Measurements from ENCODE around the gene C2CD2L. TPM values are rescaled to one million over a fixed set of nuclear protein-coding genes. Genes with fewer than 3 reads are reported as not detected.

Gene C2CD2L
- total RNA-seq, 2 donors from 2014 or later = 5.4 to 20.8 TPM

DNA sequence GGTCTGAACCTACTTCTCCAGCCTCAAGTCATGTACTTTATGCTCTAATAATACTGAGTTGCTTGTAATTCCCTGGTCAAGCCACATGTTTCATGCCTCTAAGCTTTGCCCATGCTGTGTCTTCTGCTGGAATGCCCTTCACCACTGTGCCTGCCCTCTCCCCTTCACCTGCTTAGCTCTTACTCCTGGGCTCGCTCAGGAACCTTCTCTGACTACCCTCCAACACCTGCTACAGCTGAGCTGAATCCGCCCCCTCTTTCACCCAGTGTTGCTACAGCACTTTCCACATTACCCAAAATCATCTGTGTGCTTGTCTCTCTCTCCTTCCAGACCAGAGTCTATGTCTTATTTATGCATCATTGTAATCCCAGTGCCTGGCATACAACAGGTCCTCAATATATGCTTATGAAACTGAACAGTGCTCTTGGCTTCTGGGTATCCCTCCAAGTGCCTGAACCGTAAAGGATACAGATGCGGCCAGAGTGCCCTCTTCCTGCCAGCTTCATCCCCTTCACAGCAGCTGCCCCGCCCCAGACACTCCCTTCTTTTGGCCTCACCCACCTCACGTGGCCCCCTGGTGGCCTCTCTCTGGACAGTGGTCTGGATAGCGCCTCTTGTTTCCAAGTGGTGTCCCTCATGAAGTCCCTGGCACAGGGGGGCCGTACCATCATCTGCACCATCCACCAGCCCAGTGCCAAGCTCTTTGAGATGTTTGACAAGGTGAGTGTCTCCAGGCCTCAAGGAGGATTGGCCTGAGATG lies 48.8 kb downstream of the C2CD2L start:
- intact Hi-C loops (cut with DNase I) = no loop called here
- Histone ChIP-seq H3K4me3 (no peak overlapping the region), H3K27me3 (no peaks in the 10 kb centered on the region), H3K27ac (no peak overlapping the region), H3K4me1 (no peaks in the 10 kb centered on the region), H3K9me3 (no peaks in the 10 kb centered on the region), H3K36me3 (replicated peaks in 1 of 2; ENCODE audit: insufficient read depth in 1 of 2, low read depth in 2 of 2) (no peaks in the 10 kb centered on the region)
- peak in 1 of 4 donors; percentile 33 for DNase-seq
- no peak for TF ChIP-seq POLR2A (IDR thresholded peaks at IDR 0.05)
- TF ChIP-seq, protein P1, sequence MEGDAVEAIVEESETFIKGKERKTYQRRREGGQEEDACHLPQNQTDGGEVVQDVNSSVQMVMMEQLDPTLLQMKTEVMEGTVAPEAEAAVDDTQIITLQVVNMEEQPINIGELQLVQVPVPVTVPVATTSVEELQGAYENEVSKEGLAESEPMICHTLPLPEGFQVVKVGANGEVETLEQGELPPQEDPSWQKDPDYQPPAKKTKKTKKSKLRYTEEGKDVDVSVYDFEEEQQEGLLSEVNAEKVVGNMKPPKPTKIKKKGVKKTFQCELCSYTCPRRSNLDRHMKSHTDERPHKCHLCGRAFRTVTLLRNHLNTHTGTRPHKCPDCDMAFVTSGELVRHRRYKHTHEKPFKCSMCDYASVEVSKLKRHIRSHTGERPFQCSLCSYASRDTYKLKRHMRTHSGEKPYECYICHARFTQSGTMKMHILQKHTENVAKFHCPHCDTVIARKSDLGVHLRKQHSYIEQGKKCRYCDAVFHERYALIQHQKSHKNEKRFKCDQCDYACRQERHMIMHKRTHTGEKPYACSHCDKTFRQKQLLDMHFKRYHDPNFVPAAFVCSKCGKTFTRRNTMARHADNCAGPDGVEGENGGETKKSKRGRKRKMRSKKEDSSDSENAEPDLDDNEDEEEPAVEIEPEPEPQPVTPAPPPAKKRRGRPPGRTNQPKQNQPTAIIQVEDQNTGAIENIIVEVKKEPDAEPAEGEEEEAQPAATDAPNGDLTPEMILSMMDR (IDR thresholded peaks at IDR 0.05) = peak in 1 of 7 experiments; percentile 25
- ATAC-seq = no peak
- WGBS, 2 donors = 39 to 41% methylated on average over 8 of the region's 8 CpGs

DNA sequence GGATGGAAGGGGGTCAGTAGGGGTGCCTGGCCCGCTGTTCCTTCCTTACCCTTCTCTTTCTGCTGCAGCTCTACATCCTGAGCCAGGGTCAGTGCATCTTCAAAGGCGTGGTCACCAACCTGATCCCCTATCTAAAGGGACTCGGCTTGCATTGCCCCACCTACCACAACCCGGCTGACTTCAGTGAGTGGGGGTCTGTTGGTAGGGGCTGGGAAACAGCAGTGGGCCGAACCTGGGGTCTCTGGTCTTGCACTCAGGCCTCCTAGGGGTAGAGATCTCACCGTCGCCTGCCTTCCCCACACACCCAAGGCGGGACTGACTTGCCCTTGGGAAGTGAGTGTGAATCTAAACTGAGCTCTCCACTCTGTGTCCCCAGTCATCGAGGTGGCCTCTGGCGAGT lies 49.4 kb downstream of the C2CD2L start:
- ATAC-seq (no peak), DNase-seq (no peak)
- H3K27ac ChIP-seq = no peak overlapping the region
- H3K4me1 ChIP-seq = no peaks in the 10 kb centered on the region
- WGBS, 2 donors = 67 to 100% methylated on average over 1 to 10 of the region's 10 CpGs
- intact Hi-C loops (cut with DNase I) = no loop called here
- H3K36me3 ChIP-seq (replicated peaks in 1 of 2; ENCODE audit: insufficient read depth in 1 of 2, low read depth in 2 of 2) = no peaks in the 10 kb centered on the region
- TF ChIP-seq POLR2A (IDR thresholded peaks at IDR 0.05) = no peak
- TF ChIP-seq, protein P1 (IDR thresholded peaks at IDR 0.05) = no peak
- H3K4me3 ChIP-seq = no peak overlapping the region
- H3K27me3 ChIP-seq = no peaks in the 10 kb centered on the region
- H3K9me3 ChIP-seq = no peaks in the 10 kb centered on the region

DNA sequence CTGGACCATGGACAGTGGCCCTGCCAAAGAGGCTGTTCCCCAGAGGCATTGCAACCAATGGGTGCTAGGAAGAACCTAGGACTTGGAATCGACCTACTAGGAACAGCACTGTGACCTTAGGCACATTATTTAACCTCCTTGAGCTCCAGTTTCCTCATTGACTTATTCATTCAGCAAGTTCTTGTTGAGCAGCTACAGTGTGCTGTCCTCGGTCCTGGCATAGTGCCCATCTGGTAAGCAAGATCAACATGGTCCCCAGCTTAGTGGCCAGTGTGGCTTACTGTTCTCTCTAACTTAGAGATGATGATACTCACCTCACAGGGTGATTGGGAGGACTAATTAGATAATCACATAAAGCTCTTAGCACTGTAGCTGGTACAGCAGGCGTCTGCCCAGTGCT lies 49.9 kb downstream of the C2CD2L start:
- Histone ChIP-seq H3K36me3 (replicated peaks in 1 of 2; ENCODE audit: insufficient read depth in 1 of 2, low read depth in 2 of 2) (no peaks in the 10 kb centered on the region), H3K4me3 (no peak overlapping the region), H3K4me1 (no peaks in the 10 kb centered on the region), H3K27me3 (no peaks in the 10 kb centered on the region), H3K9me3 (no peaks in the 10 kb centered on the region), H3K27ac (no peak overlapping the region)
- intact Hi-C loops (cut with DNase I) = no loop called here
- DNase-seq (peak in 1 of 4 donors; percentile 34), ATAC-seq (no peak)
- TF ChIP-seq POLR2A (IDR thresholded peaks at IDR 0.05) = no peak
- TF ChIP-seq, protein P1 (IDR thresholded peaks at IDR 0.05) = no peak
- WGBS, 2 donors = 35 to 41% methylated on average over 3 of the region's 3 CpGs

DNA sequence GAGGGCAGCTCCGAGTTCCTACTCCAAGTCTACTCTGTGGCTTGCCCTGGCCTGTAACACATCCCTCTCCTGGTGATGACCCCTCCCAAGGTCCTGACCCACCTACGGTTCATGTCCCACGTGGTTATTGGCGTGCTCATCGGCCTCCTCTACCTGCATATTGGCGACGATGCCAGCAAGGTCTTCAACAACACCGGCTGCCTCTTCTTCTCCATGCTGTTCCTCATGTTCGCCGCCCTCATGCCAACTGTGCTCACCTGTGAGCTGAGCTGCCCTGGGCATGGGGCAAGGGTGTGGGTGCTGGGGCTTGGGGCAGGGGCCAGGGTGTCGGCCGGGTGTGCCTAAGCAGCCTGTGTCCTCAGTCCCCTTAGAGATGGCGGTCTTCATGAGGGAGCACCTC lies 51.3 kb downstream of the C2CD2L start:
- Histone ChIP-seq H3K36me3 (replicated peaks in 1 of 2; ENCODE audit: insufficient read depth in 1 of 2, low read depth in 2 of 2) (no peaks in the 10 kb centered on the region), H3K4me1 (no peaks in the 10 kb centered on the region), H3K9me3 (no peaks in the 10 kb centered on the region), H3K27me3 (no peaks in the 10 kb centered on the region), H3K4me3 (no peak overlapping the region), H3K27ac (no peak overlapping the region)
- DNase-seq (no peak), ATAC-seq (no peak)
- intact Hi-C loops (cut with DNase I) = no loop called here
- WGBS, 2 donors = 85 to 87% methylated on average over 13 of the region's 13 CpGs
- TF ChIP-seq, protein P1 (IDR thresholded peaks at IDR 0.05) = no peak
- no peak for TF ChIP-seq POLR2A (IDR thresholded peaks at IDR 0.05)

DNA sequence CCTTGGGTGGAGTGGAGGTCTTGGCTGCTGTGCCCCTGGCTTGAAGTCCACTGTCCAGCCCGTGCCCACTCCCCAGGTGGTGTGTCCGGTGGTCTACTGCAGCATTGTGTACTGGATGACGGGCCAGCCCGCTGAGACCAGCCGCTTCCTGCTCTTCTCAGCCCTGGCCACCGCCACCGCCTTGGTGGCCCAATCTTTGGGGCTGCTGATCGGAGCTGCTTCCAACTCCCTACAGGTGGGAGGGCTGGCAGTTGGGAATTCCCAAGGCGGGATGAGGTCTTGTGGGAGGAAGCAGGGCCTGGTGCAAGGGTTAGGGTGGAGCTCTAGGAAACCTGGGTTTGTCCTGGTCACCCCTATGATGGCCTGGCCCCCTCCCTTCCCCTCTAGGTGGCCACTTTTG lies 53.0 kb downstream of the C2CD2L start:
- Histone ChIP-seq H3K4me3 (no peak overlapping the region), H3K9me3 (no peaks in the 10 kb centered on the region), H3K36me3 (replicated peaks in 1 of 2; ENCODE audit: insufficient read depth in 1 of 2, low read depth in 2 of 2) (no peaks in the 10 kb centered on the region), H3K27me3 (no peaks in the 10 kb centered on the region), H3K27ac (no peak overlapping the region), H3K4me1 (no peaks in the 10 kb centered on the region)
- no peak for ATAC-seq
- intact Hi-C loops (cut with DNase I) = no loop called here
- TF ChIP-seq POLR2A (IDR thresholded peaks at IDR 0.05) = no peak
- TF ChIP-seq, protein P1 (IDR thresholded peaks at IDR 0.05) = no peak
- DNase-seq = no peak
- 88 to 100% methylated on average over 1 to 9 of the region's 9 CpGs for WGBS, 2 donors
